Naive thymus-derived CD8-positive, alpha-beta T cell (primary cell): Measurements from ENCODE around the gene INPP5A. TPM values are rescaled to one million over a fixed set of nuclear protein-coding genes. Genes with fewer than 3 reads are reported as not detected.
"Not testable (repeated sequence)": the region's sequence is repeated elsewhere in the genome, so short reads cannot be mapped to it uniquely, and the experiment has no call there.

Experiments
- ATAC-seq, 2 donors: fragments of 150-1000 bp; cut with Tn5 transposase in 1 of 2; sonication (Bioruptor Pico), chemical (Tn5 transposase) in 1 of 2; 1 replicate in 1 of 2; 2 replicates in 1 of 2; pipeline ENCODE4 v1.10.0; 2021; ENCODE audit warnings: mild to moderate bottlenecking in 2 of 2, moderate library complexity in 2 of 2
- POLR2A ChIA-PET: fragments of 350-600 bp; sonication (Branson Sonifier 250); formaldehyde crosslinking; loops from one replicate; lab custom pipeline; 2021; ENCODE audit warnings: antibody characterized with exemption; lab: Charles Lee
- DNase-seq, 10 donors: peaks; one replicate each; pipeline versions ENCODE4 v3.0.0 to v3.0.0-alpha.2; 2020 to 2022
- H3K27ac Mint-ChIP-seq, 10 donors: one replicate each; pipeline ENCODE4 v1.8.0; 2020 to 2022; ENCODE audit warnings: mild to moderate bottlenecking in 10 of 10, mixed read lengths in 10 of 10, moderate library complexity in 4 of 10, inconsistent platforms in 1 of 10
- H3K27me3 Mint-ChIP-seq, 5 donors: one replicate each; pipeline ENCODE4 v1.8.0; 2021 to 2022; ENCODE audit warnings: mixed read lengths in 5 of 5
- H3K36me3 Mint-ChIP-seq, 3 donors: one replicate each; pipeline ENCODE4 v1.8.0; 2020 to 2022; ENCODE audit warnings: mixed read lengths in 3 of 3, mild to moderate bottlenecking in 2 of 3, inconsistent platforms in 1 of 3
- H3K4me1 Mint-ChIP-seq, 4 donors: one replicate each; pipeline ENCODE4 v1.8.0; 2021 to 2022; ENCODE audit warnings: mixed read lengths in 4 of 4
- H3K4me3 Mint-ChIP-seq, 10 donors: one replicate each; pipeline ENCODE4 v1.8.0; 2020 to 2022; ENCODE audit warnings: mild to moderate bottlenecking in 10 of 10, mixed read lengths in 10 of 10, moderate library complexity in 6 of 10, inconsistent platforms in 1 of 10
- H3K9me3 Mint-ChIP-seq, 9 donors: one replicate each; pipeline ENCODE4 v1.8.0; 2020 to 2022; ENCODE audit warnings: mixed read lengths in 9 of 9, mild to moderate bottlenecking in 3 of 9, inconsistent platforms in 1 of 9, moderate library complexity in 1 of 9
- polyA plus RNA-seq, 3 donors: library from polyadenylated mRNA; unstranded; fragments of 300-500 nt; fragmentation: Illumina TruSeq; gene quantifications; one replicate each; pipeline ENCODE4 v1.2.3, GENCODE V29; 2021
- total RNA-seq, 8 experiments: library from RNA in 2 of 8; stranded (reverse) in 2 of 8; gene quantifications; one replicate each; pipeline ENCODE4 v1.2.3 and lab custom pipeline; 2021 to 2026

The INPP5A gene
- total and polyA plus RNA-seq, 5 experiments from 2014 or later = 0.51 to 33.7 (median 3.9) TPM

- Mint-ChIP-seq H3K4me1 (no peaks in the 10 kb centered on the region), H3K4me3 (no peak overlapping the region), H3K36me3 (no peaks in the 10 kb centered on the region), H3K27ac (no peak overlapping the region), H3K9me3 (no peaks in the 10 kb centered on the region), H3K27me3 (peaks cover 9 to 56% (median 33%) of the 10 kb centered on the region in 5 donors)
- DNase-seq (peak in 1 of 10 donors; percentile 50), ATAC-seq (no peak)
- POLR2A ChIA-PET = no interaction called here
Measured at GRCh38 chr10:132815168-132815857, 277.7 kb downstream of the INPP5A start.

GRCh38 chr10:132816718-132817117 is 279.1 kb downstream of the INPP5A start:
- ATAC-seq (no peak), DNase-seq (no peak)
- H3K27ac Mint-ChIP-seq = peak overlapping the region in 3 of 10 donors; percentile 19 to 26 (median 22)
- H3K4me3 Mint-ChIP-seq = no peak overlapping the region
- H3K36me3 Mint-ChIP-seq = no peaks in the 10 kb centered on the region
- no peaks in the 10 kb centered on the region for H3K4me1 Mint-ChIP-seq
- H3K27me3 Mint-ChIP-seq = peaks cover 9 to 56% (median 33%) of the 10 kb centered on the region in 5 donors
- H3K9me3 Mint-ChIP-seq = no peaks in the 10 kb centered on the region
- POLR2A ChIA-PET = interaction anchor here (0.6 kb wide), 1 partner anchor 531 kb away, joined by 4 read pairs; the partner anchor contains the start of gene PRAP1

DNA sequence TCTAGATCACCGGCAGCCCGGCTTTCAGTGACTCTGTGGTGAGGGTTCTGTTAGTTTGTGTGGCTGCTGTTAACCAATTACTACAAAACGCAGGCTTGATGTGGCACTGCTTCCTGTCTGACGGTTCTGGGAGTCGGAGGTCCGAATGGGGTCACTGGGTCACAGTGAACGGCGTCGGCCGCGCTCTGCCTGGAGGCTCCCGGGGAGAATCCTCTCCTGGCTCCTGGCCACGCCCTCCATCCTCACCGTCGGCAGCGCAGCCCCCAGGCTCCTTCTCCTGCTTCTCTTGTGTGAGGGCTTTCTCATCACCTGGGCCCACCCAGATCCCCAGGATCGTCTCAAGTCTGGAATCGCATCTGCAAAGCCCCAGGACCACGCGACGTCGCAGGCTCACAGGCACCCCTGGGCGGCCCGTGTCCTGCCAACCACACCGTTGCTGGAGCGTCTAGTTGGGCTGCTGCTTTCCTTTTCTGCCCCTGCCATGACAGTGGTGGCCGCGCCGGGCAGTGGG is 280.2 kb downstream of the INPP5A start:
- Mint-ChIP-seq H3K27me3 (peaks cover 9 to 56% (median 33%) of the 10 kb centered on the region in 5 donors), H3K27ac (no peak overlapping the region), H3K4me1 (no peaks in the 10 kb centered on the region), H3K4me3 (no peak overlapping the region), H3K9me3 (no peaks in the 10 kb centered on the region), H3K36me3 (no peaks in the 10 kb centered on the region)
- POLR2A ChIA-PET = no interaction called here
- ATAC-seq (no peak), DNase-seq (no peak)

DNA sequence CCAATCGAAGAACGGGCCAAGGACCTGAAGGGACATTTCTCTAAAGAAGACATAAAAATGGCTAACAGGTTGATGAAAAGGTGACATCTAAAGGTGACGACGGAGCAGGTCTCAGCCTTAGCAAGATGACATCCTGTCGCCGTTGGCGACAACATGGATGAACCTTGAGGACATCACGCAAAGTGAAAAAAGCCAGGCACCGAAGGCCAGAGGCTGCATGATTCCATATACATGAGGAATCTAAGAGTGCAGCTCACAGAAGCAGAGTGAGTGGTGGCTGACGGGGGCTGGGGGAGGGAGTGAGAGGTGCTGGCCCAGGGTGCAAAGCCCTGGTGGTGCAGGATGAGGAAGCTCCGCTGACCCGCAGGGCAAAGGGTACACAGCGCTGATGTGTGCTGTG is 282.5 kb downstream of the INPP5A start:
- Mint-ChIP-seq H3K4me1 (no peaks in the 10 kb centered on the region), H3K4me3 (no peak overlapping the region), H3K27me3 (peaks cover 9 to 48% (median 31%) of the 10 kb centered on the region in 5 donors), H3K36me3 (no peaks in the 10 kb centered on the region), H3K9me3 (no peaks in the 10 kb centered on the region), H3K27ac (peak overlapping the region in 1 of 10 donors; percentile 21)
- DNase-seq = no peak
- POLR2A ChIA-PET = no interaction called here
- ATAC-seq = no peak

- POLR2A ChIA-PET, H3K4me1 Mint-ChIP-seq, H3K9me3 Mint-ChIP-seq, ATAC-seq, H3K4me3 Mint-ChIP-seq, H3K27me3 Mint-ChIP-seq, H3K27ac Mint-ChIP-seq, H3K36me3 Mint-ChIP-seq, DNase-seq: not testable (repeated sequence)
Measured at GRCh38 chr10:132825783-132826523, 288.4 kb downstream of the INPP5A start.

GRCh38 chr10:132826524-132827422 is 289.2 kb downstream of the INPP5A start:
- Mint-ChIP-seq H3K4me1 (no peaks in the 10 kb centered on the region), H3K4me3 (no peak overlapping the region), H3K36me3 (no peaks in the 10 kb centered on the region), H3K27me3 (peaks cover 0 to 11% (median under 1%) of the 10 kb centered on the region in 5 donors), H3K9me3 (no peaks in the 10 kb centered on the region), H3K27ac (no peak overlapping the region)
- DNase-seq (peak in 1 of 10 donors; percentile 56), ATAC-seq (no peak)
- POLR2A ChIA-PET = no interaction called here

DNA sequence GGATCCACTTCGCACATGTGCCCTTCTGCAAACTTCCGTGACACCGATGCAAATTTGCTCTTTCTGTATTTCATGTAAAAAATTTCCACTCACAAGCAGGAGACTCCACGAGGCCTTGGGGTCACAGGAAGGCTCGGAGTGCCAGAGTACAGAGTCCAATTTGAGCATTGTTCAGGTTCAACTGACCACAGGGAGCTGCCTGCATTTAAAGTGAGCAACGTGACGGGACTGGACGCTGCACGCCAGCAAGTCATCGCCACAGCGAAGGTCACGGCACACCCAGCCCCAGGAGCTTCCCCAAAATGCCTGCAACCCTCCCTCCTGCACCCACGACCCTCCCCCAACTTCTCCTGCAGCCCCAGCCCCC is 289.8 kb downstream of the INPP5A start:
- POLR2A ChIA-PET = no interaction called here
- no peaks in the 10 kb centered on the region for H3K9me3 Mint-ChIP-seq
- no peak overlapping the region for H3K4me3 Mint-ChIP-seq
- no peaks in the 10 kb centered on the region for H3K4me1 Mint-ChIP-seq
- ATAC-seq (no peak), DNase-seq (peak in 1 of 10 donors; percentile 31)
- peak overlapping the region in 1 of 10 donors; percentile 90 for H3K27ac Mint-ChIP-seq
- peaks cover 0 to 17% (median 3%) of the 10 kb centered on the region in 5 donors for H3K27me3 Mint-ChIP-seq
- H3K36me3 Mint-ChIP-seq = no peaks in the 10 kb centered on the region

GRCh38 chr10:132827861-132828539 is 290.4 kb downstream of the INPP5A start:
- H3K27ac Mint-ChIP-seq = peak overlapping the region in 4 of 10 donors; percentile 11 to 90 (median 44)
- DNase-seq = peak in 1 of 10 donors; percentile 58
- no peaks in the 10 kb centered on the region for H3K36me3 Mint-ChIP-seq

DNA sequence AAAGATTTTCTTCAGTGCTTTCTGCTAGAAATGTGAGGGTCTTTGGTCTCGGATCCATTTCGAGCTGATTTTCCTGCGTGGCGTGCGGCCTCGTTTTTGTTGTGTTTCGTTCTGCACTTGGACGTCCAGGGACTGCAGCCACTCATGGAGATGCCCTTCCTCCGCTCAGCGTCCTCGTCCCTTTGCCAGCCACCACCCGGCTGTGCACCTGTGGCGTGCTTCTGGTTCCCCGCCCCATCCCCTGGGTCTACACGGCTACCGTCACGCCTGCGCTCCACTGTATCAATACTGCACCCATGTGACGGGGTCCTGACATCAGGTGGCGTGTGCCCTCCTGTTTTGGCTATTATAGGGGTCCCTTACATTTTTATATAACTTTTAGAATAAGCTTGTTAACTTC is 291.1 kb downstream of the INPP5A start:
- Mint-ChIP-seq H3K27me3 (peaks cover 0 to 18% (median 3%) of the 10 kb centered on the region in 5 donors), H3K27ac (no peak overlapping the region), H3K4me3 (no peak overlapping the region), H3K36me3 (no peaks in the 10 kb centered on the region), H3K9me3 (no peaks in the 10 kb centered on the region), H3K4me1 (no peaks in the 10 kb centered on the region)
- POLR2A ChIA-PET = interaction anchor here (0.6 kb wide), 1 partner anchor 178 kb away, joined by 3 read pairs; no protein-coding TSS in a partner anchor
- DNase-seq = no peak
- no peak for ATAC-seq

More at GRCh38 chr10:132827861-132828539, 290.4 kb downstream of the INPP5A start:
- Mint-ChIP-seq H3K4me1 (no peaks in the 10 kb centered on the region), H3K27me3 (peaks cover 0 to 18% (median 3%) of the 10 kb centered on the region in 5 donors), H3K9me3 (no peaks in the 10 kb centered on the region), H3K4me3 (no peak overlapping the region)
- POLR2A ChIA-PET = no interaction called here
- no peak for ATAC-seq

DNA sequence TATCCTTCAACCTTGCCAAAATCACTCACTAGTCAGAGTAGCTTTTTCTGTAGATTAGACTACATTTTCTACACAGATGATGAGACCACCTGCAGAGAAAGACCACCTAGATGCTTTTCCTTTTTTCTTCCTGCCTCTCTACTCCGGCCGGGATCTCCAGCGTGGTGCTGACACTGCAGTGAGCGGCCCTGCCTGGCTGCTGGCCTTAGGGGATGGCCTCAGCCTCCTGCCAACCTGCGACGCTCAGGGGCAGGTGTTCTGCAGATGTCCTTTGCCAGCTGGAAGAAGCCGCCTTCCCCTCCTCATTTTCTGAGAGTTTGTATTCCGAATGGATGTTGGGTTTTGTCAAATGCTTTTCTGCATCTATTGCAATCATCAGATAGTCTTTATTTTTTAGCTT is 291.8 kb downstream of the INPP5A start:
- no peaks in the 10 kb centered on the region for H3K36me3 Mint-ChIP-seq
- POLR2A ChIA-PET = no interaction called here
- DNase-seq (no peak), ATAC-seq (no peak)
- H3K4me1 Mint-ChIP-seq = no peaks in the 10 kb centered on the region
- no peak overlapping the region for H3K4me3 Mint-ChIP-seq
- H3K9me3 Mint-ChIP-seq = no peaks in the 10 kb centered on the region
- no peak overlapping the region for H3K27ac Mint-ChIP-seq
- H3K27me3 Mint-ChIP-seq = peaks cover 0 to 18% (median 3%) of the 10 kb centered on the region in 5 donors

- peaks cover 0 to 3% (median 1%) of the 10 kb centered on the region in 4 donors for H3K4me1 Mint-ChIP-seq
- H3K4me3 Mint-ChIP-seq = no peak overlapping the region
- H3K27me3 Mint-ChIP-seq = peaks cover 0 to 18% (median 3%) of the 10 kb centered on the region in 5 donors
- H3K9me3 Mint-ChIP-seq = no peaks in the 10 kb centered on the region
- ATAC-seq (no peak), DNase-seq (no peak)
- POLR2A ChIA-PET = no interaction called here
- no peak overlapping the region for H3K27ac Mint-ChIP-seq
- H3K36me3 Mint-ChIP-seq = no peaks in the 10 kb centered on the region
Measured at GRCh38 chr10:132832186-132832969, 294.8 kb downstream of the INPP5A start.
